ENCODE results near the gene TRAPPC2L.

TRAPPC2L gene, protein sequence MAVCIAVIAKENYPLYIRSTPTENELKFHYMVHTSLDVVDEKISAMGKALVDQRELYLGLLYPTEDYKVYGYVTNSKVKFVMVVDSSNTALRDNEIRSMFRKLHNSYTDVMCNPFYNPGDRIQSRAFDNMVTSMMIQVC

DNA sequence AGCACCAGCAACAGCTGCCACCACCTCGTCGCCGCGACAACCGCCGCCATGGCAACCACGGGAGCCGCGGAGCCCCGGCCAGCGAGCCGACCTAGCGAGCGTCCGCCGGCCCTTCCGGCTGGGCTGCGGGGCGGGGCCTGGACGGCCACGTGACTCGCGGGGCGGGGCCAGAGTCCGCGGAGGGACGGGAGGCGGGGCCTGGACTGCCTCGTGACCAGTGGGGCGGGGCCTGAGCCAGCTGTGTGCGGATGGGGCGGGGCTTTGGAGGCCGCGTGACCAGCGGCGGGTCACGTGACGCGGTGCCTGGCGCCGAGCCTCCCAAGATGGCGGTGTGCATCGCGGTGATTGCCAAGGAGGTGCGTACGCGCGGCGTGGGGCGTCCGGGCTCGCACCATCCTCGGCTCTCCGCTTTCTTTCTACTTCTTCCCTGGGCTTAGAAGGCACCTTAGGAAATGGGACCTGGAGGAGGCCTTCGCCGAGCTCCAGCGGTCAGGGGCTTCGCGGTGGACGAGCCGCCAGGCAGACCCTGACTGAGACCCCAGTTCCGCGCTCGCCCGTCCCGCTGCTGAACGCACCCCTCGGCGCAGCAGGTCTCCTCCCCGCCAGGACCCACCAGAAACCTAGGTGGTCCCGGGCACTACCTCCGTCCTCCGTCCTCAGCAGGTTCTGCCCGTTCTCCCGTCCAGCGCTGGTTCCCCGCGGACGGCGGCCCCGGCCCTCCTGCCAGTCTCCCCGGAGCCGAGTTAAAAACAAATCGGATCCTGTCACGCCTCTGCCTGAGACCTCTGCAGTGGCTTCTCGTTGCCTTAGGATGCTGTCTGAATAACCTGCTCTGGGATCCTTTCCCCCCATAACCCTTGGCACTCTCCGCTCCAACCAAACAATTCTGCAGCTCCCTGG, at the start of gene TRAPPC2L, which contains the start of gene GALNS:
Gene TRAPPC2L (plus strand): TSS at position 300 of the 900 bp plus-strand sequence. CDS start 24 bp downstream, at position 324.
Gene GALNS (minus strand): TSS at position 120 of the 900 bp plus-strand sequence. CDS start 70 bp downstream, at position 50.
- Histone ChIP-seq H3K27me3 (ENCODE audit: insufficient read depth, low read length) (no peaks in the 10 kb centered on the region), H3K27ac (ENCODE audit: low read length) (no peak within 1 kb of the TSS), H3K4me1 (ENCODE audit: insufficient read depth, low read length) (no peaks in the 10 kb centered on the region), H3K36me3 (ENCODE audit: insufficient read depth, low read depth, low read length) (peaks cover 36% of the 10 kb centered on the region), H3K9me3 (ENCODE audit: insufficient read depth, low read depth, low read length) (no peaks in the 10 kb centered on the region), H3K4me3 (ENCODE audit: low read length) (peak within 1 kb of the TSS; percentile 93), H3K9ac (ENCODE audit: low read depth, low read length) (peak within 1 kb of the TSS; percentile 89)

DNA sequence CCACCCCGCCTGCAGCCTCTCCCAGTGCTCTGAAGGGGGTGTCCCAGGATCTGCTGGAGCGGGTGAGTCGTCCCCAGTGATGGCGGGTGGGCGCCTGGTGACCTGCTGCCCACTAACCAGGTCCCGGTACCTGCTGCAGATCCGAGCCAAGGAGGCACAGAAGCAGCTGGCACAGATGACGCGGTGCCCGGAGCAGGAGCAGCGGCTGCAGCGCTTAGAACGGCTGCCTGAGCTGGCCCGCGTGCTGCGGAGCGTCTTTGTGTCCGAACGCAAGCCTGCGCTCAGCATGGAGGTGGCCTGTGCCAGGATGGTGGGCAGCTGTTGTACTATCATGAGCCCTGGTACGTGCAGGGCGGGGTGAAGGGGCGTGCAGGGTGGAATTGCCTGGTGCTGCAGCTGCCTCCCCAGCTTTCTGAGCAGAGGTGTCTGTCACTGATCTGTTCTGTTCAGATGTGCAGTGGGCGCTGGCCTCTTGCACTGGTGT, 49.7 kb upstream of the TRAPPC2L start:
- no peaks in the 10 kb centered on the region for H3K9me3 ChIP-seq (ENCODE audit: insufficient read depth, low read depth, low read length)
- no peak overlapping the region for H3K27ac ChIP-seq (ENCODE audit: low read length)
- H3K4me3 ChIP-seq (ENCODE audit: low read length) = no peak overlapping the region
- peaks cover 6% of the 10 kb centered on the region; the same call in 1 of the 2 replicates for H3K4me1 ChIP-seq (ENCODE audit: insufficient read depth, low read length)
- peaks cover 60% of the 10 kb centered on the region for H3K36me3 ChIP-seq (ENCODE audit: insufficient read depth, low read depth, low read length)
- no peaks in the 10 kb centered on the region for H3K27me3 ChIP-seq (ENCODE audit: insufficient read depth, low read length)
- no peak overlapping the region for H3K9ac ChIP-seq (ENCODE audit: low read depth, low read length)

DNA sequence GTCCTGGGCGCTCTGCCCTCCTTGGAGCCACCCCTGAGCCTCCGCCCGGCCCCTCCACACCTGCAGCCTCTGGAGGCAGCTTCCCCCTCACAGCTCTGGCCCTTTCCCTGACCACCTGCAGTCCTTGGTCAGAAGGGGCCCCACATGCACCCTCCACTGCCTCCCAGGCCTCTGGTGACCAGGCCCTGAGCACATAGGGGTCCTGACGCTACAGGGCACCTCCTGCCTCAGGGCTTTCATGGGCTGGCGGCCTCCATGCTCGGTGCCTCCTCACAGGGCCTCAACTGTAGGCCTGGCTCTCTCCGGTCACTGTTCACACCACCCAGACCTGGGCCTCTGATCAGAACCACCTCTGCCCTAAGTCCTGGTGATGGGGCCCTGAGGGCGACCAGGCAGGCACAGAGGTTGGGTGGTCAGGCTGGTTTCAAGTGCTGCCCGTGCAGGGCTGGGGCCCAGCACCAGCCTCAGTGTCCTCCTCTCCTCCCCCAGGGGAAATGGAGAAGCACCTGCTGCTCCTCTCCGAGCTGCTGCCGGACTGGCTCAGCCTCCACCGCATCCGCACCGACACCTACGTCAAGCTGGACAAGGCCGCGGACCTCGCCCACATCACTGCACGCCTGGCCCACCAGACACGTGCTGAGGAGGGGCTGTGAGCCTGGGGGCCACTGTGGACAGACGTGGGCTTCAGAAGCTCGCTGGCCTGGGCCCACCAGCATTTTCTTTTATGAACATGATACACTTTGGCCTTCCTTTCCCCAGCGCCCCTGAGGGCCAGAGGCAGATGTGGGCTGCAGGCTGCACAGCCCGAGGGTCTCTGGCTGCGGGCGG, 49.1 kb upstream of the TRAPPC2L start:
- no peaks in the 10 kb centered on the region for H3K9me3 ChIP-seq (ENCODE audit: insufficient read depth, low read depth, low read length)
- H3K4me3 ChIP-seq (ENCODE audit: low read length) = no peak overlapping the region
- no peak overlapping the region for H3K9ac ChIP-seq (ENCODE audit: low read depth, low read length)
- peaks cover 60% of the 10 kb centered on the region for H3K36me3 ChIP-seq (ENCODE audit: insufficient read depth, low read depth, low read length)
- H3K27ac ChIP-seq (ENCODE audit: low read length) = no peak overlapping the region
- peaks cover 6% of the 10 kb centered on the region; the same call in 1 of the 2 replicates for H3K4me1 ChIP-seq (ENCODE audit: insufficient read depth, low read length)
- no peaks in the 10 kb centered on the region for H3K27me3 ChIP-seq (ENCODE audit: insufficient read depth, low read length)

DNA sequence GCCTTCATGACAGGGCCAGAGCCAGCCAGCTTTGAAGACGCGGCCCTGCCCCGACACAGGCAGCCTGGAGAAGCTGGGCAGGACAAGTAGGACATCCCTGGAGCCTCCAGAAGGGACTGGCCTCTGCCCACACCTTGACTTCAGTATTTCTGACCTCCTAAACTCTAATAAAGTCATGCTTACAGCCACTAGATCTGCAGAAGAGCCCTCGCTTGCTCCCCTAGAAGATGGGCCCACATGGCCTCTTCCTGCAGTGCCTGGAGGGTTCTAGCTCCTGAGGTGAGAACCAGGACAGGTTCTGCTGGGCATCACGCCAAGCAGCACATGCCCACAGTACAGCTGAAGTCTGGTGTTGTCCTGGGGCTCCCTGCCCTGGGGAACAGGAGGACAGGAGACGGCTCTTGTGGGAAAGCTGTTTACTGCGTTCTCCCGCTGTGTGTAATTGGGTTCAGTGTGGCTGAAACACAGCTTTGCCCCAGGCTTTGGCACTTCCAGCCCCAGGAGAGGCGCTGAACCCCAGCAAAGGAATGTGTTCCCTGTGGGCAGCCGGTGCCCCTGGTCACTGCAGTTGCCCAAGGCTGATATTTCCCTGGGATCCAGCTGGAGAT, 47.8 kb upstream of the TRAPPC2L start:
- H3K4me3 ChIP-seq (ENCODE audit: low read length) = no peak overlapping the region
- H3K9ac ChIP-seq (ENCODE audit: low read depth, low read length) = no peak overlapping the region
- peaks cover 60% of the 10 kb centered on the region for H3K36me3 ChIP-seq (ENCODE audit: insufficient read depth, low read depth, low read length)

DNA sequence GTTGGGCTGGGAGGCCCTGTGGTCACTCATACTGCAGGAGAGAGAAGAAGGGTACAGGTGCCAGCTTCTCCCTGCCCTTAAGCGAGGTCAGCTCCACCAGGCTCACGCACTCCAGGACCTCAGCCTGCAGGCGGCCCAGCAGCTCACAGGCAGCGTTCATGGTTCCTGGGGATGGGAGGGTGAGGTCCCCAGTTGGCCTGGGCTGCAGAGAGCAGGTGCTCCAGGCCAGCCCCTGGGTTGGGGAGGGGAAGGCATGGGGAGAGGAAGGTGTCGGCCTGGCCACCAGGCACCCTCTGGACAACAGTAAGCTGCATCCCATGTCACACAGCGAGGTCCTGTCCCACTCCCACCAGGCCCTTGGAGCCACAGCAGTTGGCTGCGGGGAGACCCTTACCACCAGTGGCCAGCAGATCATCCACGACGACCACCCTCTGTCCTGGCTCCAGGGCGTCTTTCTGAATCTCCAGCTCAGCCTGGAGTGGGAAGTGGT, 47.2 kb upstream of the TRAPPC2L start:
- peak overlapping the region; percentile 91; the same call in 1 of the 2 replicates for H3K4me3 ChIP-seq (ENCODE audit: low read length)
- H3K27me3 ChIP-seq (ENCODE audit: insufficient read depth, low read length) = no peaks in the 10 kb centered on the region
- peaks cover 59% of the 10 kb centered on the region for H3K36me3 ChIP-seq (ENCODE audit: insufficient read depth, low read depth, low read length)
- peaks cover 4% of the 10 kb centered on the region; the same call in 1 of the 2 replicates for H3K4me1 ChIP-seq (ENCODE audit: insufficient read depth, low read length)
- no peaks in the 10 kb centered on the region for H3K9me3 ChIP-seq (ENCODE audit: insufficient read depth, low read depth, low read length)
- peak overlapping the region; percentile 92; the same call in 1 of the 2 replicates for H3K9ac ChIP-seq (ENCODE audit: low read depth, low read length)
- no peak overlapping the region for H3K27ac ChIP-seq (ENCODE audit: low read length)

More for the DNA sequence above, 47.8 kb upstream of the TRAPPC2L start:
- Histone ChIP-seq H3K9me3 (ENCODE audit: insufficient read depth, low read depth, low read length) (no peaks in the 10 kb centered on the region), H3K4me1 (ENCODE audit: insufficient read depth, low read length) (peaks cover 6% of the 10 kb centered on the region; the same call in 1 of the 2 replicates), H3K27me3 (ENCODE audit: insufficient read depth, low read length) (no peaks in the 10 kb centered on the region), H3K27ac (ENCODE audit: low read length) (no peak overlapping the region)

DNA sequence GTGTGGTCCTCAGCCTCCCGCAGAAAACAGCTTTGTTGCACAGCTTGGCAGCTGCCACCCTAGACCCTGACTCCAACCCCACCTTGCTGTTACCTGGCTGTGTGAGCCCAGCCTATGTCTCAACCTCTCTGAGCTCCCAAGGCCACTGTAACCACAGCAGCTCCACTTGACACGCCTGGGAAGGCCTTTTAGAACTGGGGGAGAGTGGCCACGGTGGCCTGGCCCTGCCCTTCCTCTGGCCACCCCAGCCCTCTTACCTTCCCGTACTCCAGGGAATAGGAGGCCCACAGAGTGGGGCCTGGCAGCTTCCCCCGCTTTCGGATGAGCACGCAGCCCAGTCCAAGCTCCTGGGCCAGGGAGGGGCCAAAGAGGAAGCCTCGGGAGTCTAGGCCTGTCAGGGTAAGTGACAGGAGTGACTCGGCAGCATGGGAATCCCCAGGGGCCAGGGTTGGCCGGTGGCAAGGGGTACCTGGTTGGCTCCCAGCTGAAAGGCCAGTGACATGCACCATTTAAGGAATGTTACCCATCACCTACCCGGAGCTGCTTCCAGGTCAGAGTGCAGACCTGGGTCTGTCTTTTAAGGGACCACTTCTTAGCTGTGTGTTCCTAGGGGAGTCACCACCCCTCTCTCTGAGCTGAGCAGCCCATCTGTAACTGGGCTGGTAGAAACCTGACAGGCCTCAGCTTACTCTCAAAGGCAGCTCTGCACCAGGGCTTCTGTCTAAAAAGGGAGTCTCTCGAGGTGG, 46.6 kb upstream of the TRAPPC2L start:
- H3K36me3 ChIP-seq (ENCODE audit: insufficient read depth, low read depth, low read length) = peaks cover 53% of the 10 kb centered on the region
- peak overlapping the region; percentile 91 for H3K4me3 ChIP-seq (ENCODE audit: low read length)
- no peaks in the 10 kb centered on the region for H3K9me3 ChIP-seq (ENCODE audit: insufficient read depth, low read depth, low read length)
- H3K27me3 ChIP-seq (ENCODE audit: insufficient read depth, low read length) = no peaks in the 10 kb centered on the region
- H3K27ac ChIP-seq (ENCODE audit: low read length) = no peak overlapping the region
- H3K9ac ChIP-seq (ENCODE audit: low read depth, low read length) = peak overlapping the region; percentile 92
- no peaks in the 10 kb centered on the region for H3K4me1 ChIP-seq (ENCODE audit: insufficient read depth, low read length)

DNA sequence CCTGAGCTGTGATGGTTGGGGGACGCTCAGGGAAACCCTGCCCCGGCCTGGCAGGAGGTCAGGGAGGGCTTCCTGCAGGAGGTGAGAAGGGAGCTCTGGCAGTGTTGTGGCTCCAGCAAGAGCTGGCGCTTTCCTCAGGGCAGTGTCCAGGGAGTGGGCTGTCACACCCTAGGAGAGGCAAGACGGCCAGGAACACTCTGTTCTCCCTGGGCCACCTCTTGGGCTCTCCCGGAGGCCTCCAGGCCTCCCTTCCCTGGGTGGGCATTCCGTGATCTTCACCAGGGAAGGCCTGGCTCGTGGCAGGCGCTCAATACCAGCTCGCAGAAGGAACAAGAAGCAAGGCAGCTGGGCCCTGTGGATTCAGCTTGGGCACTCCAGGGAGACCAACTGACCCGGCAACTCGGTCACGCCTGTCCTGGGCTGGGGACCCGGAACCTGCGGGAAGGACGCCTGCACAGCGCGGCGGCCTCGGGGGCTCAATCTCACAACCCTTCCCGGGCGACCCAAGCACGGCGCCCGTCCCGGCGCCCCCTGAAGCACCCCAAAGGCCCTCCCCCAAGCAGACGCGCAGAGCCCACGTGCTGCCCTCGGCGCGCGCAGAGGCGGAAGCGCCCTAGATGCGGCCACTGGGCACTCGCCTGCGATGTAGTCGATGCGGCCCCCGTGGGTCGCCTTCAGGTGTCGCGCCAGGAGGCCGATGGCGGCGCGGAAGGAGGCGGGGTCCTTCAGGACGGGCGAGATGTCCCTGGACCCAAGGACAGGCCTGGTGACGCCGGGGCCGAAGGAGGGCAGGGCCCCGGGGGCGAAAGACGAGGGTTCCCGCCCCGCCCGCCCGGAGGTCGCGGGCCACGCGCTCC, 45.8 kb upstream of the TRAPPC2L start:
- H3K9ac ChIP-seq (ENCODE audit: low read depth, low read length) = peak overlapping the region; percentile 92
- peak overlapping the region; percentile 91 for H3K4me3 ChIP-seq (ENCODE audit: low read length)
- H3K4me1 ChIP-seq (ENCODE audit: insufficient read depth, low read length) = no peaks in the 10 kb centered on the region
- H3K9me3 ChIP-seq (ENCODE audit: insufficient read depth, low read depth, low read length) = no peaks in the 10 kb centered on the region
- H3K36me3 ChIP-seq (ENCODE audit: insufficient read depth, low read depth, low read length) = peaks cover 45% of the 10 kb centered on the region
- H3K27ac ChIP-seq (ENCODE audit: low read length) = peak overlapping the region; percentile 81
- H3K27me3 ChIP-seq (ENCODE audit: insufficient read depth, low read length) = no peaks in the 10 kb centered on the region

DNA sequence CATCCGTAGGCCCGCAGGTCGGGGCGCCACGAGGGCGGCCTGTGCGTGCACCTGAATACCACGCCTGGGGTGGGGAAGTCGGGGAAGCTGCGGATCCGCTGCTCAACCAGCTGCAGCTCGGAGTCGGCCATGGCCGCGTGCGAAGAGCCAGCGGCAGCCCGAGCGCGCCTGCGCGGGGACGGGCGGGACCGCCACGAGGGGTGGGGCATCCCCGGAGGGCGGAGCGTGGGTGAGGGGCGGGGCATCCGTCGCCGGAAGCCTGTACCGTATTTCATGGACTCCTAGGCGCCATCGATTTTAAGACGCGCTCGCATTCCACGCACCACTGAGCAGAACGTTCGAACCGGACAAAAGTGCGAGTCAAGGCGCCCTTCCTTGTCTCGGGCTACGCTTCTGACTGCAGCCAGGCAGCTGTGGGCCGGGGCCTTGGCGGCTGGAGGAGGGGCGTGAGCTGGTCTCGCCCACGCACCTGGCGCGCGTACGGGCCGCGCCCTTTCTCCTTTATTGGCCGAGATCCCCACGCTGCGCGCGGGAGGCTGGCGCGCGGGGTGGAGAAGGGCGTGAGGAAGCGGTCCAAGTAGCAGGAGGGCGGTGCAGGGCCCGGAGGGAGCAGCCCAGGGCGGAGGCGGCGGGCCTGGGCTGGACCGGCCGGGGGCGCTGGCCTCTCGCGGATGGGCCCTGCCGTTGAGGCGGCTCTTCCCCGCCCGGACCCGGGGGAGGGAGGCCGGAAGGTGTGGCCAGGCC, 45.0 kb upstream of the TRAPPC2L start, which contains the start of gene APRT:
Gene APRT (minus strand): TSS at position 160 of the 744 bp plus-strand sequence. CDS start 29 bp downstream, at position 131.
- peaks cover 37% of the 10 kb centered on the region for H3K36me3 ChIP-seq (ENCODE audit: insufficient read depth, low read depth, low read length)
- peak within 1 kb of the TSS; percentile 81 for H3K27ac ChIP-seq (ENCODE audit: low read length)
- H3K9ac ChIP-seq (ENCODE audit: low read depth, low read length) = peak within 1 kb of the TSS; percentile 92
- H3K4me3 ChIP-seq (ENCODE audit: low read length) = peak within 1 kb of the TSS; percentile 91
- no peaks in the 10 kb centered on the region for H3K27me3 ChIP-seq (ENCODE audit: insufficient read depth, low read length)
- H3K9me3 ChIP-seq (ENCODE audit: insufficient read depth, low read depth, low read length) = no peaks in the 10 kb centered on the region
- no peaks in the 10 kb centered on the region for H3K4me1 ChIP-seq (ENCODE audit: insufficient read depth, low read length)

DNA sequence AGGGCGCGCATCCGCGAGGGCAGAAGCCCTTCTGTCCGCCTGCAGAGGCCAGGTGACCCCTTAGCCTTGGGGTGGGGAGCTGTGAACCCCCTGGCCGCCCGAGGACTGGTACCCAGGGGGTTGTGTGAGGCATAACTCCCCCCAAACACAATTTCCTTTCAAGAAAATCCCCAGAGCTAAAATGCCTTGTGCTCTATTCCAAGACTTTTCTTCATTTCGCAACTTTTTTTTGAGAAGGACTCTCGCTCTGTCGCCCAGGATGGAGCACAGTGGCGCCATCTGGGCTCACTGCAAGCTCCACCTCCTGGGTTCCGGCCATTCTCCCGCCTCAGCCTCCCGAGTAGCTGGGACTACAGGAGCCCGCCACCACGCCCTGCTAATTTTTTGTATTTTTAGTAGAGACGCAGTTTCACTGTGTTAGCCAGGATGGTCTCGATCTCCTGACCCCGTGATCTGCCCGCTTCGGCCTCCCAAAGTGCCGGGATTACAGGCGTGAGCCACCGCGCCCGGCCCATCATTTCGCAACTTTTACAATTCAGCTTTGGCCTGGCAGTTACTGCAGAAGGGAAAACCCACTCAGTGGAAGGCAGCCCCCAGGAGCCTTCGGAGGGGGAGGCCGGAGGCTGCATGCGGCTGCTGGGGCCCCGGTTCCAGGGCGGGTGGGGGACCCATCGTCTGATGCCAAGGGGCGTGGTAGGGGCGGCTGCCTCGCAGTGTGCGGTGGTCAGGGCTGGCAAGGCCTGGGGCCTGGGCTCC, 44.2 kb upstream of the TRAPPC2L start:
- no peaks in the 10 kb centered on the region for H3K9me3 ChIP-seq (ENCODE audit: insufficient read depth, low read depth, low read length)
- H3K36me3 ChIP-seq (ENCODE audit: insufficient read depth, low read depth, low read length) = peaks cover 29% of the 10 kb centered on the region
- no peaks in the 10 kb centered on the region for H3K27me3 ChIP-seq (ENCODE audit: insufficient read depth, low read length)
- H3K27ac ChIP-seq (ENCODE audit: low read length) = peak overlapping the region; percentile 81
- peak overlapping the region; percentile 92; the same call in 1 of the 2 replicates for H3K9ac ChIP-seq (ENCODE audit: low read depth, low read length)
- peak overlapping the region; percentile 91 for H3K4me3 ChIP-seq (ENCODE audit: low read length)
- no peaks in the 10 kb centered on the region for H3K4me1 ChIP-seq (ENCODE audit: insufficient read depth, low read length)

Data from iPS-20b (cell line).